ENCODE data around the gene HOXC12. TPM values are rescaled to one million over a fixed set of nuclear protein-coding genes. Genes with fewer than 3 reads are reported as not detected.

The HOXC12 gene
- total RNA-seq, 1 donor from 2014 or later: not detected

- no peak for DNase-seq (ENCODE audit: low spot score)
Measured at GRCh38 chr12:54007538-54008259, 53.0 kb downstream of the HOXC12 start.

- DNase-seq (ENCODE audit: low spot score): no peak
Measured at GRCh38 chr12:54008260-54008552, 53.5 kb downstream of the HOXC12 start.

Other genes with a start within 250 kb of the HOXC12 start
- 188 TPM for gene CALCOCO1, start 227.5 kb upstream of the HOXC12 start, total RNA-seq
- not detected for gene CISTR, start 202.9 kb upstream of the HOXC12 start, total RNA-seq
- gene HOXC13, start 16.1 kb upstream of the HOXC12 start, total RNA-seq: not detected
- not detected for gene HOXC11, start 18.2 kb downstream of the HOXC12 start, total RNA-seq
- gene HOTAIR, start 20.1 kb downstream of the HOXC12 start, total RNA-seq: not detected
- not detected for gene HOXC10, start 30.2 kb downstream of the HOXC12 start, total RNA-seq
- gene HOXC9, start 45.3 kb downstream of the HOXC12 start, total RNA-seq: not detected
- not detected for gene HOXC8, start 54.1 kb downstream of the HOXC12 start, total RNA-seq
- 0.26 TPM for gene HOXC6, start 73.5 kb downstream of the HOXC12 start, total RNA-seq
- not detected for gene HOXC5, start 78.1 kb downstream of the HOXC12 start, total RNA-seq
- gene HOXC4, start 98.9 kb downstream of the HOXC12 start, total RNA-seq: 0.89 TPM
- 29.8 TPM for gene SMUG1, start 234.1 kb downstream of the HOXC12 start, total RNA-seq